GM12872 (cell line): ENCODE data around the gene SRF.

Experiments
- TF ChIP-seq, protein P1 (sequence below): IDR thresholded peaks from 3 replicates; pipeline ENCODE4 v1.5.1; 2011; ENCODE audit warnings: low read depth, mild to moderate bottlenecking, low read length, moderate library complexity; ENCODE audit not compliant: insufficient read depth

SRF gene

DNA sequence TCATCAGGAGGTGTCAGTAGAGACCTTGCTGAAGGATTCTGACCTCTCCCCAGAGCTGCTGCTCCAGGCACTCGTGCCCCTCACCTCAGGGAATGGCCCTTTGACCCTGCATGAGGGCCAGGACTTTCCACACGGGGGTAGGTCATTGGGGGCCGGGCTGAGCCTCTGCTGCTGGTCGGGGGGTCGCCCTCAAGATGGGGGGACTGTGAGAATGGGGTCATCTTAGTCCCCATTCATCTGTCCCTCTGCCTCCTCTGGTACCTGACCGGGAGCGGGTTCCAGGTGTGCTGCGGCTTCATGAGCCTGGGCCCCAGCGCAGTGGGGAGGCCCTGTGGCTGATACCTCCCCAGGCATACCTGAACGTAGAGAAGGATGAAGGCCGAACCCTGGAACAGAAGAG lies 42.4 kb downstream of the SRF start:
- TF ChIP-seq, protein P1, sequence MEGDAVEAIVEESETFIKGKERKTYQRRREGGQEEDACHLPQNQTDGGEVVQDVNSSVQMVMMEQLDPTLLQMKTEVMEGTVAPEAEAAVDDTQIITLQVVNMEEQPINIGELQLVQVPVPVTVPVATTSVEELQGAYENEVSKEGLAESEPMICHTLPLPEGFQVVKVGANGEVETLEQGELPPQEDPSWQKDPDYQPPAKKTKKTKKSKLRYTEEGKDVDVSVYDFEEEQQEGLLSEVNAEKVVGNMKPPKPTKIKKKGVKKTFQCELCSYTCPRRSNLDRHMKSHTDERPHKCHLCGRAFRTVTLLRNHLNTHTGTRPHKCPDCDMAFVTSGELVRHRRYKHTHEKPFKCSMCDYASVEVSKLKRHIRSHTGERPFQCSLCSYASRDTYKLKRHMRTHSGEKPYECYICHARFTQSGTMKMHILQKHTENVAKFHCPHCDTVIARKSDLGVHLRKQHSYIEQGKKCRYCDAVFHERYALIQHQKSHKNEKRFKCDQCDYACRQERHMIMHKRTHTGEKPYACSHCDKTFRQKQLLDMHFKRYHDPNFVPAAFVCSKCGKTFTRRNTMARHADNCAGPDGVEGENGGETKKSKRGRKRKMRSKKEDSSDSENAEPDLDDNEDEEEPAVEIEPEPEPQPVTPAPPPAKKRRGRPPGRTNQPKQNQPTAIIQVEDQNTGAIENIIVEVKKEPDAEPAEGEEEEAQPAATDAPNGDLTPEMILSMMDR, result no peak

DNA sequence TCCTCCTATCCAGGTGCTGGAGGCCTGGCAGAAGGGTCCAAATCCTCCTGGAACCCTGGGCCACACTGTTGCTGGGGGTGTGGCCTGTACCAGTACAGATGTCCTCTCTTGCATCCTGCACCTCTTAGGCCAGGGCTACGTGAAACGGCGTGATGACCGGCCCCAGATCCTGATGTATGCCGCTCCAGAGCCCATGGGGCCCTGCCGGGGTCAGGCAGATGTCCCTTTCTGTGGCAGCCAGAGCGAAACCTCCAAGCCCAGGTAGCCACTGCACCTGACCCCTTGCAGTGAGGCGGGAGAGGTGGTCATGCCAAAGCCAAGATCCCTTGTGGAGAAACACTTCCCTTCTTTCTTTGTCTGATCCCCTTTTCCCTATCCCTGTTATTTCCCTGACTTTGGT lies 44.0 kb downstream of the SRF start:
- TF ChIP-seq, protein P1, result no peak

DNA sequence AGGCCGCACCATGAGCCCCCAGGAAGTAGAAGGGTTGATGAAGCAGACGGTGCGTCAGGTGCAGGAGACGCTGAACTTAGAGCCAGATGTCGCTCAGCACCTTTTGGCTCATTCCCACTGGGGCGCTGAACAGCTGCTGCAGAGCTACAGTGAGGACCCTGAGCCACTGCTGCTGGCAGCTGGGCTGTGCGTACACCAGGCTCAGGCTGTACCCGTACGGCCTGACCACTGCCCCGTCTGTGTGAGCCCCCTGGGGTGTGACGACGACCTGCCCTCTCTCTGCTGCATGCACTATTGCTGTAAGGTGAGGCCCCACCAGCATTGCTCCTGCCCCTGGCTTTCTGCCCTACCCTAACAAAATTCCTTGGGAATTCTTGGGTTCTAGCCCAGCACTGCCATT lies 45.1 kb downstream of the SRF start:
- TF ChIP-seq, protein P1, result no peak

DNA sequence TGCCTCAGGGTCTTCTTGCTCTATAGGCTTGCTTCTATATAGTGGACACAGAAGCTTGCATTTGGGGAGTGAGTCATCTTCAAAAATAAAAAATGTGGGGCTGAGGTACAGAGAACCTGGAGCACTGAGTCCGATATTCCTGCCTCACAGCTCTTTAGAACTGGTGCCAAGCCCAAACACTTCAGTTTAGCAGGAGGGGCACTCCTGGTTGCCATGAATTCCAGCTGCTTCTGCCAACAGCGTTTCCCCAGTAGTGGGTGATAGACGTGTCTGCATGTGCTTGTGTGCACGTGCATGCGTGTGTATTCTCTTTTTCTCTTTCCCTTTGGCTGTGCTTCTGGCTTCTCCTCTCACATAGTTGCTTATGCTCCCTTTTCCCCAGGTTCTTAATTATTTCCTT lies 46.3 kb downstream of the SRF start:
- TF ChIP-seq, protein P1, result no peak

DNA sequence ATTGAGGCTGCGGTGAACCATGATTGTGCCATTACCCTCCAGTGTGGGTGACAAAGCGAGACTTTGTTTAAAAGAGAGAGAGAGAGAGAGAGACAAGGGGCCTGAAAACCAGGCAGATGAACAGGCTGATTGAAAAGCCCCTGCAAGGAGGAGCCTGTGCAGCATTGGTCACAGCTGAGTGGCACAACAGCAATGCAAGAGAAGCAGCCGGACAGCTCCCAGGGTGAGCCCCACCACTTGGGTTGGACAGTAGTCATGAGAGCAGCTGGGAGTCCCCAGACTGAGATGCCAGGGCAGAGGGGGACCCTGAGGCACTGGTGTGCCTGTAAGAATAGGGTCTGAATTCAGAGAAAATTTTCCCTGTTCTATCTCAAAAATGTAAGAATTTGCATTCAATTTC lies 48.0 kb downstream of the SRF start:
- TF ChIP-seq, protein P1, result no peak

DNA sequence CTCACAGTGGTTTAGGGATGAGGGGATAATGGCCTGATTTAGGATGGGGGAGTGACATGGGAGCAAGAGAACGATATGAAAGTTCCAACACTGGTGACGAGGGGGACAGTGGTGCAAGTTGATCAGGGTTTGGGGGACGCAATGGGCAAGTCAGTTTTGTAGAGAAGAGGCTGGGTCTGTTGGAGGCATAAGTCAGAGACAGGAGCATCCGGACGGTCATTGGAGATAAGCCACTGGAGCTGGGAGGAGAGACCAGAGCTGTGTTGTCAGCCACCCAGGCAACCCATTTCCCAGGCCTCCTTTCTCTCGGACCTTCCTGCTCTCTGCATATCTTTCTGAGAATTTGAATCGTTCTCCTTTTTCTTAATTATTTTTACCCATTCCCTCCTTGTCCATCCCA lies 48.7 kb downstream of the SRF start:
- TF ChIP-seq, protein P1, result no peak

DNA sequence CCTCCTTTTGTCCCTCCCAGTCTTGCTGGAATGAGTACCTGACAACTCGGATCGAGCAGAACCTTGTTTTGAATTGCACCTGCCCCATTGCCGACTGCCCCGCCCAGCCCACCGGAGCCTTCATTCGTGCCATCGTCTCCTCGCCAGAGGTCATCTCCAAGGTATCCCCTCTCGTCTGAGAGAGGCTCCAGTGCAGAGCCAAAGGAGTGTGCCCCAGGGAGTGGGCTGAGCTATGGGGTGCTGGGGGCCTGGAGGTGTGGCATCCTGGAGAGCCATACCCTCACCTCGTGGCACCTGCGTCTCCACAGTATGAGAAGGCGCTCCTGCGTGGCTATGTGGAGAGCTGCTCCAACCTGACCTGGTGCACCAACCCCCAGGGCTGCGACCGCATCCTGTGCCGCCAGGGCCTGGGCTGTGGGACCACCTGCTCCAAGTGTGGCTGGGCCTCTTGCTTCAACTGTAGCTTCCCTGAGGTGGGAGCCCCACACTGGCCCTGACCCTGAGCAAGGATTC lies 49.4 kb downstream of the SRF start:
- TF ChIP-seq, protein P1, result no peak
